GM21786 (cell line): ENCODE measurements around the gene SSH2.
"Not testable (repeated sequence)": the region's sequence is repeated elsewhere in the genome, so short reads cannot be mapped to it uniquely, and the experiment has no call there.

ENCODE experiments used
- ATAC-seq: cut with Tn5 transposase; IDR thresholded peaks from one replicate; pipeline ENCODE4 v1.9.1; 2021; ENCODE audit not compliant: unreplicated experiment

SSH2 gene

DNA sequence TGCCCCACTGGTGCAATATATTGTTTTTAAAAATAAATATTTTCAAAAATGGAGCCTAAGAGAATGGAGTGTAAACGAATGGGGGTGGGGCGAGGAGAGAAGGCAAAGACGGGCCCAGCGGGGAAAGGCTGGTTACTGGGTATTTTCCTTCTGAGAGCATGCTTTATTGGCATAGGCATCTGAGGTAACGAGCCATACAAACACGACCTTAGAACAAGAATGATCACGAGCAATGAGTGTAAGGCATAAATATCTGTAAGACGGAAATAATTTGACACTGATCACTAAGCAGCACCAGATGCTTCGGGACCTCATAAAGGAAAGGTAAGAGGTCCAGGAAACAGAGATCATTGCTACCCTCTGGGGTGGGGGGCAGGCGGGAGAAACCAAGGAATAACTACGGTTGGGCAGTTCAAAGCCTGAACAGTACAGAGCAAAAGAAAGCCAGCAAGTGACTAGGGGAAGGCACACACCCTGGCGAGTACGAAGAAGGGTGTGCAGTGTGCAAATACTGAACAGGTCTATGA, 959 bp downstream of the SSH2 start:
- ATAC-seq = no peak

GRCh38 chr17:29927546-29927945, 2.5 kb downstream of the SSH2 start:
- no peak for ATAC-seq

GRCh38 chr17:29924786-29925185, 5.2 kb downstream of the SSH2 start:
- ATAC-seq = no peak

DNA sequence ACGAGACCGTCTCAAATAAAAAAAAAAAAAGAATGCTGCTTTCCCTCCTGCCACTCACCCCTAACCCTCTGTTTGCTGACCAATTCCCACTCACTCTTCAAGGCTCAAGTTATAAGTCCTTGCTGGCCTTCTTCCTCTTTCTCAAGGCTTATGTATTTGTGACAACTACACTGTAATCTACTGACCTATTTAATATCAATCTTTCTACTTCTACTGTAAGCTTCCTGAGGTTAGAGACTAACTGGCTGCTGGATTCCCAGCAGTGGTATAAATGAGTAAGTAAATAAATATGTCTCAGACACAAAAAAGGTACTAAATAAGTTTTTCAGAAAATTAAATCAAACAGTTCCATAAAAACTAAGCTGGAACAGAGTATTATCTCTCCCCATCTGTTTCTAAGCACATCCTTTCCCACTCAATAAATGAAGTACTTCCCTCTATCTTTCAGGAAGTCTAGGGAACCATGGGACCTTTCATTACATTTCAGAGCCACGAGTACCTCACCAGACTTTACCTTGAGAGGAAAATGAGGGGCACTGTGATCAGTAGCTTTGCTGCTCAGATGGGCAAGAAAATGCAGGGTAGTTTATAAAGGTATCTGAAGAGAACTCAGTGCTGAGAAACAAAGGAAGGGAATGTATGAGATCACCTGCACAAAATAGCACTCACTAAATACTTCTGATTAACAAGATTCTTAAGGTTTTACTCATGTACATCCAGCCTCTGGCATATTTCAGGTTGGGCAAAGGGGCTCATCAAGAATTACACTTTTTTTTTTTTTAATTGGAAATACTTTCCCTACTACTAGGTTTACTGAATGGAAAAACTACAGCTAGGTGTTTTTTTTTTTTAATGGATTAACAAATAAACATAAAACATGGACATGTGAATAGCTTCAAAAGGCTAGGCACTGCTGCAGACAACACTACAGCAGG, 10.8 kb downstream of the SSH2 start:
- ATAC-seq = no peak

DNA sequence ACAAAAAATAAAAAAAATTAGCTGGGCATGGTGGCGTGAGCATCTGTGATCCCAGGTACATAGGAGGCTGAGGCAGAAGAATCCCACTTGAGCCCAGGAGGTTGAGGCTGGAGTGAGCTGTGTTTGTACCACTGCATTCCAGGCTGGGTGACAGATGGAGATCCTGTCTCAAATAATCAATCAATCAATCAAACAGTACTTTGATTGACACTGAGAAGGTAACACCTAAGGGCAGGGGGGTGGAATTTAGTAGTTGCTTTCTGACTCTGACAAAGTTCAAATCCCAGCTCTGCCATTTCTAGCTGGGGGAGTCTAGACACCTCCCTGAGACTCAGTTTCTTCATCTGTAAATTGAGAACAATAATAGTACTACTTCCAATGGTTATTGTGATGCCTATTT, 12.0 kb downstream of the SSH2 start:
- ATAC-seq = no peak

GRCh38 chr17:29914819-29915537, 15.1 kb downstream of the SSH2 start:
- ATAC-seq = no peak

GRCh38 chr17:29911641-29912177, 18.3 kb downstream of the SSH2 start:
- no peak for ATAC-seq

DNA sequence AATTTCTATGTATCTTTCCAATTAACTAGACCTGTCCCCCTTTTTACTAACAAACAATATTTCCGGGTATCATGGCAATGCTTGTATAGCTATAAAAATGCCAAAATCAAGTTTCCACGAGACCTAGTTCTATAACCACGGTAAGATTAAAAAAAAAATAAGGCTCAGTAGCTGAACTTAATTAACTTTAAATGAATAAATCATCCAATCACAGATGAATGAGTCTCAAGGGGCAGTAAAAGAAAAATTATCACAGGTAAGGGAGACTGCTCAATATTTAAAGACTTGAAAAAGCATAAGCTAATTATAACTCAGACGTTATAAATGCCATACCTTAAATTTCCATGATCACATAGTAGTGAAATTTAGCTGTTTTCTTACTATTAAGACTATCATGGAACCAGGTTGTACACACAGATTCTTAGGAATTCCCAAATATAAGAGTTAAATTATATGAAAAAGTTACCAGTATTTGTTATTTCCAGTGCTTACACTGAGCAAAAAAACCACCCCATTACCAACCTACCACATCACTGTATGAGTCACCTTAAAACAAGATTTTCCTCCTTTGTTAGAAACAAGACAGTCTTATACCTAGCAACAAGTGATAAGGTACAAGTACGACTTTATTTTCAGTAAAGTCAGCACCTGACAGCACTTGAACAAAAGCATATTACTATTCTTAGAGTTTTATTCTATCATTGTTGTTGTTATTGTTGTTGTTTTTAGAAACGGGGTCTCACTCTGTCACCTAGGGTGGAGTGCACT, 20.6 kb downstream of the SSH2 start:
- ATAC-seq = no peak

- ATAC-seq = no peak
Measured at GRCh38 chr17:29906969-29907368, 23.1 kb downstream of the SSH2 start.

DNA sequence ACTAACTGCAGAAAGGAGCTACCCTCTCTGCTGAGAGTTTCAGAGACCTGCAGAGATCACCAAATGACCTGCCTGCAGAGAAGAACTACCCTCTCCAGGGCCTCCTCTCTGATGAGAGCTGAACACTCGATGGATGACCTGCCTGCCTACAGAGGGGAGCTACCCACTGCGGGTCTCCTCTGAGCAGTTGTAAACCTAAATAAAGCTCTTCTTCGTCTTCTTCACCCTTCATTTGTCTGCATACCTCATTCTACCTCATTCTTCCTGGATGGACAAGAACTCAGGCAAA, 24.2 kb downstream of the SSH2 start:
- no peak for ATAC-seq

DNA sequence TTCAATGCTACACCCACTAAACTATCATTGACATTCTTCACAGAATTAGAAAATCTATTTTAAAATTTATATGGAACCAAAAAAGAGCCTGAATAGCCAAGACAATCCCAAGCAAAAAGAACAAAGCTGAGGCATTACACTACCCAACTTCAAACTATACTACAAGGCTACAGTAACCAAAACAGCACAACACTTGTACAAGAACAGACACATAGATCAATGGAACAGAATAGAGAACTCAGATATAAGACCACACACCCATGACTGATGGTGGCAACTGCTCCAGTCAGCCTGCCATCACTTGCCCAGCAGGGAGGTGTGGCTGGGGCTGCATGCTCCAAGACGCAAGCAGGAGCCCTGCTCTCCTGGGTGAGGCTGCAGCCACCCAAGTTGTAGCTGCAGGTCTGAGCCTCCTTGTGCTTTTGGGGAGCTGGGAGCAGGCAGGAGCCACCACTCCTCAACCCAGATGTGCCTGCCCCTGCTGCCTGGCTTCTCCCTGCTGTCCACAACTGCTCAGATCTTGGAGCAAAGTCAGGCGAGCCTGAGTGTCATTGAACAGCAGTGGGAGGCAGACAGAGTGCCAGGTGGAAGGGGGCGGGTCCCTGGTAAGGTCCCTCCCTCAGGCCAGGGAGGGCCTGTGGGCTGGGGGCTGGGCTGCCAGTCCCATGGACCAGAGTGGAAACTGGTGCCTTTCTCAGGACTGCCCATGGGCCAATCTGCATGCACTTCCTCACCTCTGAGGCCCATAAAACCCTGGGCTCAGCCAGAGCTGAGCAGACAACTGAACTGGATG, 24.7 kb downstream of the SSH2 start:
- no peak for ATAC-seq

DNA sequence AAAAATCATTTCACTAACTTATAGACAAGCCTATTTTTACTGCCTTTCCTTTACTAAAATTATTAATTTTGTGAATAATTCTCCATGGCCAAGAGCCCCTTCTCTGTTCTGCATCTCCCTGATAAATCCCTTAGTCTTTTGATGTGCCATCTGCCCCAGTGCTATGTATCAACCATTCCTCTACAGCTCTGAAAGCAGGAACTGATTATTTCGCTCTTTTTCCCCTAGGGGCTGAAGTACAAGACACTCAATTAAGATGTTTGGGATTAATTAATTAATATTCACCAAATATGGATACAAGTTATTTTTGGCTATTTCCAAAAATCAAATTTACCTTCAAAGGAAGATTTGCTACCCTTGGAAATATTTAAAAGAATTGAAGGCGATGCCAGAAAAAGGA, 26.6 kb downstream of the SSH2 start:
- ATAC-seq = no peak

DNA sequence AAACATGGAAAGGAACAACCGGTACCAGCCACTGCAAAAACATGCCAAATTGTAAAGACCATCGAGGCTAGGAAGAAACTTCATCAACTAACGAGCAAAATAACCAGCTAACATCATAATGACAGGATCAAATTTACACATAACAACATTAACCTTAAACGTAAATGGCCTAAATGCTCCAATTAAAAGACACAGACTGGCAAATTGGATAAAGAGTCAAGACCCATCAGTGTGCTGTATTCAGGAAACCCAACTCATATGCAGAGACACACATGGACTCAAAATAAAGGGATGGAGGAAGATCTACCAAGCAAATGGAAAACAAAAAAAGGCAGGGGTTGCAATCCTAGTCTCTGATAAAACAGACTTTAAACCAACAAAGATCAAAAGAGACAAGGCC, 32.9 kb downstream of the SSH2 start:
- not testable (repeated sequence) for ATAC-seq

DNA sequence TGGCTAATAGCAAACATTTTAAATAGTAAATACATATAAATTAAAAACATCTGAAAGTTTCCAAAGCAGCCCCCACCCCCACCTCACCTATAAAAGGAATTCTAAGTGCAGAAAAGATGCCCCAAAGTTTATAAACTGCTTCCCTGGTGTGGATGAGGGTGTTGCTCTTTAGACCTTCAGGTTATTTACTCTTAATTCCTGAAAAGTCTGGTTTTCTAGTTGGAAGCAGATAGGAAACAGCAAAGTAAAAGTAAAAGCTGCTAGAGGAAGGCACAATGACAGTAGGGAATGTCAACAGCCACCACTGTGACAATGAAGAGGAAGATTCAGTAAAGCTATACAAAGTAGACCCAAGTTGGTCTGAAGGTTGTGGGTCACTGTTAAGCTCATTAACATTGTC, 37.8 kb downstream of the SSH2 start:
- no peak for ATAC-seq

GRCh38 chr17:29891131-29891530, 38.9 kb downstream of the SSH2 start:
- ATAC-seq = no peak

- ATAC-seq = no peak
Measured at GRCh38 chr17:29885031-29885640, 44.9 kb downstream of the SSH2 start.

DNA sequence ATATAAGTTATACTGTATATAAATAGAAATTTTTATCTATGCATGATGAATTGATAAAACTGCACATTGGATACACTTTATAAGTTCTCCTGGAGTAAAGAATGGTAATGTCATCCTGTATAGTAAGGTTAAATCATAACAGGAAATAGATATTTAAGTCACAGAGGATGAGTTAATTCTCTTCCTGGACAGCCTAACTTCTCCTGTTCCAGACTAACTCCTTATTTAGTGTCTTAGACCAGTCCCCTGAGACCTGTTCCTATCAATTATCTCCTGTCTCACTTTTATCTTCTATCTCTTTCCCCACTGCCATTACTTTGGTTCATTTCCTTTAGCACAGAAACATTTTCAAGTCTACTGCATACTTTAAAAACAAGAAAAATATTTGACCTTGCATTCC, 46.5 kb downstream of the SSH2 start:
- ATAC-seq = no peak

- no peak for ATAC-seq
Measured at GRCh38 chr17:29881256-29881655, 48.8 kb downstream of the SSH2 start.

GRCh38 chr17:29880031-29880430, 50.0 kb downstream of the SSH2 start:
- ATAC-seq = no peak
